ENCODE results near the gene MYO5B. TPM values are rescaled to one million over a fixed set of nuclear protein-coding genes. Genes with fewer than 3 reads are reported as not detected.
A peak's percentile ranks its signal among the peaks of the same experiment; 100 is the strongest.

Gene MYO5B
- total RNA-seq, 1 experiment from 2014 or later = 12.4 TPM

DNA sequence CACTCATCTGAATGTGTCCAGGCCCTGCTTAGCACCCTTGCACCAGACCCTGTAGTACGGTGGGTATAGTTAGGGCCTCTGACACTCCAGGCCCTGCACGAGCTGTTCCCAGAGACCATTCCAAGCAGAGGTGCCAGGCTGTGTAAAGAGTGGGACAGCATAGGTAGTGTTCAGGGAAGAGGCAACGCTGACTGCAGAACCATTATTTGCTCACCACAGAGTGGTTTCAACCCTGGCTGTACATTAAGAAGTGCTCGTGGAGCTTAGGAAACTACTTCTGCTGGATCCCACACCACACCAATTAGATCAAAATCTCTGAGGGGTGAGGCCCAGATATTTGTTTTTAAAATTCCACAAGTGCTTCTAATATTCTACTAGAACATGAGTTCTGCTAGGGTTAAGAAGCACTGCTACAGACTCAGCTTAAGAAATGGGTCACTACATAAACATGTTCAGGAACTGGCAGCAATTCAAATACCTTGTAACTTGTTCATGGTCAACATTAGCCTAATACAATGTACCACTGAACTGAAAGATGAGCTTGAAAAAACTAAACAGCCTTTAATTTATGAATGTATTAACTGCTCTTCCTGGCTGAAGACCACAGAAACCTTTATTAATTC lies 183.0 kb downstream of the MYO5B start:
- DNase-seq (ENCODE audit: low spot score) = no peak

DNA sequence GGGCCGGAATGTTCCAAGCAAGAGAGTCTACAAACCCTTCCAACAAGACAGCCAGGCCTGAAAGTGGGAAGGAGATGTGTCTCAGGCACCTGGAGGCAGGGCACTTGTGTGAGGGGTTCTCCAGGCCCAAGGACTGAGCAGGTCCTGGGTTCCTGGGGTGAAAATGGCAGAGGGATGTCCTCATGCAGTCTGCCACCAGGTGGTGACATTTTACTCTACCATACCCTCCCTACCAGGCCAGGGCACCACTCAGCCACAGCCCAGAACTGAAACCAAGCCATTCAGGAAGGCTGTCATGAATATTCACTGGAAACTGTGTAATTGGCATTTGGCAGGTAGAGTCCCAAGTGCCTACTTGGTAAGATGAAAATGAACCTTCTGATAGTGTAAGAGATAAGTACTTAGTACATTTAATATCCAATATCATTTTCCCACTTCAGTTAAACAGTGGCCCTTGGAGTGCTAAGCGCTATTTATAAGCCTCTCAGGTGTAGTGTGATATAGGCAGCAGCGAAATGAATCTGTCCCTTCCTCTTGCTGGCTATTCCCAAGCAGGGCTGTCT lies 185.1 kb downstream of the MYO5B start:
- peak; percentile 59 for DNase-seq (ENCODE audit: low spot score)

DNA sequence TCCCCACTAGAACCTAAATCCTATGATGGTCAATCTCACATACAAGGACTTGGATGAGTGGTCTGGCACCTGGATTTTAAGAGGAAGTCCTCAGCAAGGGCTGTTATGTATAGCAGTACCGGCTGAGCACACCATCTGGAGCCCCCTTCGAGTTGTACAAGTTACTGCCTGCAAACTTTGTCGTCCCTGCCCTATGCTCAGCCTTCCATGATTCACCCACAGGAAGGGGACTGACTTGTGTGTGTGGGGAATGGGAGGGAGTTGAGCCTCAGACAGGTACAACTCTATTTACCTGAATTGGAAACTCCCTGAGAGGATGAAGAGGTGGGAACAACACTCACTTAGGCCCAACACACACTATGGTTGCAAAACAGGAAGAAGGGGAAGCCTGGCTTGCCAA lies 186.6 kb downstream of the MYO5B start:
- DNase-seq (ENCODE audit: low spot score) = no peak

DNA sequence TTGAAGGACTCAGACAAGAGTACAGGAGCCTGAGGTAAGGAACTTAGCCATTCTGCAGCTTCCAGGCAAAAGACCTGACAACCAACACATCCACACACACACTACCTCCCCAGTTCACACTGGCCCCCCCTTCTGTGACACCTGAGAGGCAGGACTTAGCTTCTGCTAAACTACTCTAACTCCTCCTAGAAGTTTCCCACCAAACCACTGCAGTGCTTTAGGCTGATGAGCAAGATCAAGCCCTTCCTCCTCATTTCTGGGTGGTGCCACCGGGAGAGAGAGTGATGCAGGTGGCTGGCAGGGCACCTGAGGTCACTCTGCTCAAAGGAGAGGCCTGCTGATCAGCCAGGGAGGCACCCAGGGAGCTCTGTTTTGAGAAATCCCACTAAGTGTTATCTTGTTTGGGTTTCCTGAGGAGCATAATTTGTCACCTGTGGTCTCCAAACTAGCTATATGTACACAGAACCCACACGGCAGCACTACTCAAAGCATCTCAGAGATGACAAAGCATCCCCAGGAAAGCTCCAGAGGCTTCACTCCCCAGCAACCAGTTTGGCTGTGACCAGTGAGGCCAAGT lies 188.4 kb downstream of the MYO5B start:
- DNase-seq (ENCODE audit: low spot score) = no peak

DNA sequence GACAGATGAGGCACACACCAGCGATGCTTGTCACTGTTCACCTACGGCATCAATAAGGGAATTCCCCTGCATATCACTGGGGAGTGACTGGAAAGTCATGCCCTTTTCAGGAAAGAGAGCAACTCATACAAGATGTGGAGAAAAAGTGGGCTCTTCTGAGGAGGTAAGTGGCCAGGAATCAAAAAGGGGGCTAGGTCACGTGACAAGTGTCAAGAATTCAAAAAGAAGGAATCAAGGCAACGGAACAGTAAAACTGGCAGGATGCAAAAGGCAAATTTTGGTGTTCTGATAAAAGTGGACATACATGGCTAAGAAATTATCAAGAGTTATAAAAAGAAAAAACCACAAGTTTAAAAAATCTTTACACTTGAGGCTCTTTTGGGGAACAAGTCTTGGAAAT lies 190.9 kb downstream of the MYO5B start:
- DNase-seq (ENCODE audit: low spot score) = no peak

DNA sequence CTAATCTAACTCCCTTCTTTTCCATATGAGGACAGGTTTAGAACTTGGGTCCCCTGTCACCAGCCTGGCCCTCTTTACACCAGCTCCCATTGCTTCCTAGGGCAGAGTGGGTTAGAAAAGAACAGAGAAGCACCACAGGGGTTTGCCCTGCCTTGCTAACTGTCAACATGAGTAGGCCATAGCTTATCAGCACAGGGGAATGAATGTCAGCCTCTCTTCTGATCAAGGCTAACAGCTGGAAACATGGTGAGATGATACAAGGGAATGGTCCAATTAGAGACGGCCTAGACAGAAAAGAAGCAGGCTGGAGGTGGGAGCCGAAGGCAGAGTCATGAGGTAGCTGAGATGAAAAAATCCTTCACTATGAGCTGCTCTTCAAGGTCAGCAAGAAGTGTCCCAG lies 192.2 kb downstream of the MYO5B start:
- DNase-seq (ENCODE audit: low spot score) = no peak

DNA sequence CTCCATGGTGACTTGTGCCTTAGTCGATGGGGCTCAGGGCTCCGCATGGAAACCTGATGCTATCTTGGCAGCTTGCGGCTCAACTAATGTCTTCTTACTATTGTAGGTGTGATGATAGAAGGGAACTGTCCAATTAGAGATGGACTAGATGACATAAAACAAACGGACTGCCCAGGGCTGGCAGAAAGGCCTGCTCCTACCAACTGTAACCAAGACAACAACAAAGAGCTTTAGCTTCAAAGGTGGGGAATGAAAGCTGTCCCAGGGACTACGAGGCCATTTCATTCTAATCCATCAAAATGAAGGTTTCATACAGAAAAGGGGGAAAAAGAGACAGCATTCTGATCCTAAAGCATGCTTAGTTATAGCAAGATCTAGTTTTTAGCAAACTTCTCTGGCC lies 194.7 kb downstream of the MYO5B start:
- no peak for DNase-seq (ENCODE audit: low spot score)

DNA sequence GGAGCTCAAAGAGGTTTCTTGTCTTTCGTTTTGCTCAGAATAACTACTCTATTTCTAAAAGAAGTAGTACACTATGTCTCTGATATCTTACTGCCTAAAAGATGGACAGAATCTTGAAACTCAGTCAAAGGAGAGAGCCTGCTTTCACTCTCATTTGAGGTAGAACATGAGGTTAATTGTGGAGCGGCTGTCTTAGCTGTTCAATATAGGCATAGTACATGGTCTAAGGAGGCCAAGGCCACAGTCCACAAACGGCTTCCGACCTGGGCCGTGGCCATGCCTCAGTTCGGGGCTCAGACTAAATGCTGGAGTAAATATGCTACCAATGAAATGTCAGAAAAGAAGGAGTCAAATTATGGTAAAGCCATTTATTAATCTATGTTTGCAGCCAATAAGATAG lies 195.8 kb downstream of the MYO5B start:
- no peak for DNase-seq (ENCODE audit: low spot score)

DNA sequence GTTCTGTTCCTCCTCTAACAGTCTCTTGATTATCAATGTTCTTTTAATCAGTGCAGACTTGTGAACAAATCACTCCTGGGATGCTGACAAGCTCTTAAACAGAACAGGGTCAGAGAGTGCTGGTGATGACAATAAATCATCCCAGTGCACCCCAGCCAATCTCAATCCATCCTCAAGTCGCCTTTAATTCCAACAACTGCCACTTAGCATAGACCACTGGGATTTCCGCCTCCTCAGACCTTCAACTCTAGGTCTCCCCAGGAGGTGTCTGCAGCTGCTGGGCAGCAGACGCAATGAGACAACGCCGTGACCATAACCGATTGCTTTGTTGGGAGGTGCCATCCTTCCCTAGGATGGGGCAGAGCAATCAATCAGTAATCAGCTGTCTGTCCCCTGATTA lies 197.4 kb downstream of the MYO5B start:
- DNase-seq (ENCODE audit: low spot score) = no peak

DNA sequence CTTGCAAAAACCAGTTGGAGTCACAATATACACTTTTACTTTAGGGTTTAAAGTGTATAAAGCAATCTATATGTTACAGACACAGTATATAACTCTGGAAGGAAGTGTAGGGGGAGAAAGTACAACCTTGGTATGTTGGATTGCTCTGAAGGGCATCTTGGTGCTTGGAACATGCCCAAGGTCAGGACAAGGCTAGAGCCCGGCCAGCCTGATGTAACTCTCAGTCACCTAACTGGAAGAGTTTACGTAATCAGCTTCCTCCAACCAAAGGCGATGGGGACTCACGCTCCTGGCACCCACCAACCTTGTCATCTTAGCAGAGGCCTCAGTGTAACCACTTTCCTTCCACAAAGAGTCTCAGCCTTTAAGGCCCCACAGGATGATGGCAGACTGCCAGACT lies 200.5 kb downstream of the MYO5B start:
- DNase-seq (ENCODE audit: low spot score) = no peak

DNA sequence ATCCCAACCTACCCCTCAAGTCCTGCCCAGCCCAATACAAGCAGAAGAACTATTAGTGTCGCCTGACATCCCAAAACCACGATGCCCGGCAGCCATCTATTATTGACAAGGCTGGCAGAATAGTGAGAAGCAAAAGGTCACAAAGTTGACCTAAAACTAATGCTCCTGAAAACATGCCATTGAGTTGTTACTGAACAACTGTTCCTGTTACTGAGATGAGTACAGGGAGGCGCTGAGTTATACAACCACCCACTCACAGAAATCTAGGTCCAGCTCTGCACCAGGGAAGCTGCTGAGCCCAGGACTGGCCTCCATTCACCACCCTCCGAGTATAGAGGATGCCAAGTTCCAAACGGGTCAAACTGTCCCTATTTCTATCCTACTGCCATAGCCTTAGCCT lies 201.6 kb downstream of the MYO5B start:
- no peak for DNase-seq (ENCODE audit: low spot score)

DNA sequence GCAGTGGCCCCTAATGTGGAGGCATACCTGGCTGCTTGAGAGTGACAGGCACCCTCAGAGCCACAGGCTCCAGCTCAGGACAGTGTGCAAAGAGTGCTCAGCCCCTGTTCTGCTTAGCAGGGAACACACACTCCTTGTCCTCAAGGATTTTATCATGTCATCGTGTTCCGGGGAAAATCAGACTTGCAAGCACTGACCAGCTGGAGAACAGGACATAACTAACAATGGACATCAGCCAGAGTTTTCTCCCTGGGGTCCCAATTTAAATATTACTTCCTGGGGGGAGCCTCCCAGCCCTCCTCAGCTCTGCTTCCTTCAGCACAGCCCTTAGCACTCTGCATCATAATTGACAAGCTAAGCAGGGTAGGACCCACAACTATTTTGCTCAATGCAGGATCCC lies 206.2 kb downstream of the MYO5B start:
- DNase-seq (ENCODE audit: low spot score) = no peak

DNA sequence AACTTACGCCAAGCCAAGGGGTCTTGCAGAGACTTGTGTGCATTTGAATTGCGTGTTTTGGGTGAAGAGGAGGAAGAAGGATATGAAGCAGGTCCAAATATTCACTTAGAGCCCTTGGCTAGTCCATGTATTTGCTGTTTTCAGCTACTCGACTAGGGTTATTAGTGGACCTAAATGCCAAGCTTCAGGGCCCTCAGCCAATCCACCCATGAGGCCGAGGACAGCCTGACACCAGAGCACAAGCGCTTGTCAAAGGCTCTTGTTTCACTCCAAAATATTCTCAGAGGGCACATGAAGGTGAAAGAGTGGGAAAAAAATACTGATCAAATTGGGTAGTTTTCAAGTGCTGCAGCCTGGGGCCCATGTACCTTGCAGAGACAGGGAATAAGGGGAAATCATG lies 206.8 kb downstream of the MYO5B start:
- DNase-seq (ENCODE audit: low spot score) = no peak

DNA sequence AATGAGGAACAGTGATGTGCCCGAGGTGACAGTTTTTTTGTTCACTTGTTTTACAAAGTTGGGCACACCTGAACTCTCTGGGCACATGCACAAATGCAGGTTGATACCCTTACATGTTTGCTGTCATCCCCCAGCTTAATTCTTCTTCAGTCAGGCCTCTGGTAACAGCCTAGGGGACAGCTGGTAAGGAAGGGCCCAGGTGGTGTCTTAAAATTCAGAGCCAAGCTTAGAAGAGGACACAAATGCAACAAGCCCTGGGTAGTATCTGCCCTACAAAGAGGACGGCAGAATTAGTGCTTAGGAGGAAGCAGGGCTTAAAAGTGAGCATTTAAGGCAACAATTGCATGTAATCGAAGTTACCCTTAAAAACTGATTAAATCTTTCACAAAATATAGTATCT lies 209.7 kb downstream of the MYO5B start:
- DNase-seq (ENCODE audit: low spot score) = no peak

DNA sequence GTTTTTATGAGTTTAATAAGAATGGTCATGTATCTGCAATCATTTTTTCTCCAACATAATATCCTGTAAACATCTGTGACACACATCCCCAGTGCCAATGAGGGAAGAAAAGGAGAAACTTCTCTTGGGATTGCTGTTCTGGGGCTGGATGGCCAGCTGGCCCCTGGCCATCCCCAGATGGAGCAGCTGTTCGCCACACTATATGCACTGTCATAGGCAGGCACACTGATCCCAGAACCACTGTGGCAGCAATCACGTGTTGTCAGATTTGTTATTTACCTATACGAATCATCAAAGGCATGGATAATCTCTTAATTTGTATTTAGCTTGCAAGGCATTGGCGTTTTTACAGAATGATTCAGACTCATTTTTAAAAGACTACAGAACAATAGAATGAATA lies 214.1 kb downstream of the MYO5B start:
- no peak for DNase-seq (ENCODE audit: low spot score)

DNA sequence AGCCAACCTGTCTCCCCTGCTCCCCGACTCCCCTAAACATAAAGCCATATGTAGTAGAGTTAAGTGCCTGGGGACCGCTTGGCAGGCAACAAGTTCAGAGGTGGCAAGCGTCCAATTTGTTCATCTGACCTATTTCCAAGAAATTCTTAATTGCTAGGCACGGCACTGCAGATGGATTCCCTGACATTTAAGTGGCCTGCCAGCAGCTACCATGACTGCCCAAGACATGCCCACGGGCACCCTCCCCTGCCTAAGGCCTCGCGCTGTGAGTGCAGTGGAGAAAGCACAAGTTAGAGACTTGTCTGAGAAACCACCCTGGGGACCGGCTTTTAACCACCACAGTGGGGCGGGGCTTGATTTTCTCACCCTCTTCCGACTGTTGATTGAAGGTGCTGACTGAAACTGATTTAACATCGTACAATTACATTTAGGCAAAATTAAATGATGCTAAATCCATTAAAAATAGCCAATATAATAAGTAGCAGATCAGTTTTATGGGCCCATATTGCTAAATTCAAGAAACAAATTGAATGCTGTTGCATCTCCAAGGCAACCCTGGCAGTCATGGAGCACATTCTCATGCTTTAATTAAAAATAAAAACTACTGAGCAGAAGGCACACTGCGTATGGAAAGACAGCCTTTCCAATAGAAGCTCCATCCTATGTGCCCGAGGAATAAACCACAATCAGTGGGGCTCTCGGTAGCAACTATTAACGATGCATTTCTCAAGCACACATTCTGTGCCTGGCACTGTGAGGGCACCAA lies 218.0 kb downstream of the MYO5B start:
- no peak for DNase-seq (ENCODE audit: low spot score)

DNA sequence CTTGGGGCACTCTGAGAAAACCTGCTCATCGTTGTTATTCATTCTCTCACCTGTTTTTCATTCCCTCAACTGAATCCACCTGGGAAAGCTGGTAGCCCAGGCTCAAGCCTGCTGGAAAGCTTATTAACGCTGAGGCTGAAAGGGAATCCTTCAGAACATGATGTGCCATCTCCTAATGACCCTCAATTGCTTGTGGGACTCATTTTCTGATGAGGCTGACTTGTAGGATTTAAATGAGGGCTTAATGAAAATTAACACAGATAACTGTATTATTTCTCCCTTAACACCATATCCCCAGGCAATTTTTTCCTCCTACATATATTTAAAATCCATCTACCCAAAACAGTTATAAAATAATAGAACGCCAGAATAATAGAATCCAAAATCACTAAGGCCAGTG lies 218.9 kb downstream of the MYO5B start:
- DNase-seq (ENCODE audit: low spot score) = no peak

DNA sequence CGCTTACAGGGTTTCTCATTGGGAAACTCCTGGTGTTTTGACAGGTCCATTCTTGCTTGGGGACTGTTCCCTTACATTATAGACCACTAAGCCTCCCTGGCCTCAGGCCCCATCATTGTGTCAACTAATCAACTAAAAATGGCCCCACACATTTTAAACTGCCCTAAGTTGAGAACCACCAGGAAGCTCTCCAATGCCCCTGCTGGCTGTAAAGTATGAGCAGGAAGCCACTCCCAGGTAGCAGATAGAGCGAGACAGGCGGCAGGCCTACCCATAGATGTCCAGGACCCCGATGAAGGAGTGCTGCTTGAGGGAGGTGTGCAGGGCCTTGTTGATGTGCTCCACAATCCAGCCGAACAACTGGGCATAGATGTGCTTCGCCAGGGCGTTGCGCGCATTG lies 220.9 kb downstream of the MYO5B start:
- DNase-seq (ENCODE audit: low spot score) = no peak

DNA sequence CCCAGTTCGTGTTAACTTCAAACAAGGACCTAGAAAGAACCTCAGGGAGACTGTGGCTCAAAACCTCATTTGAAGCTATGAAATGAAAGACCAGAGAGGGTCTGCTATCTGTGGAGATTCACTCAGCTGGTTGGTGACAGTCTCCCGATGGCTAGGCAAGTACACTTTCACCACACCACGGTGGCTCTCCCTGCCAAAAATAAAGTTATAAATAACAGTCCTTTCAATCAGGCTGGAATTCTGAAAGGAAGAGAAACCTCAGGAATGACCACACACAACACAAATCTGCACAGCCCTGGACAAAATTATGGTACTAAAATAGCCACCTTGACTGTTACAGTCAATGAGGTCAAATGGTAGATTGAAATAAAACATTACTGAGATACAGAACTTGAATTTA lies 221.4 kb downstream of the MYO5B start:
- DNase-seq (ENCODE audit: low spot score) = no peak

DNA sequence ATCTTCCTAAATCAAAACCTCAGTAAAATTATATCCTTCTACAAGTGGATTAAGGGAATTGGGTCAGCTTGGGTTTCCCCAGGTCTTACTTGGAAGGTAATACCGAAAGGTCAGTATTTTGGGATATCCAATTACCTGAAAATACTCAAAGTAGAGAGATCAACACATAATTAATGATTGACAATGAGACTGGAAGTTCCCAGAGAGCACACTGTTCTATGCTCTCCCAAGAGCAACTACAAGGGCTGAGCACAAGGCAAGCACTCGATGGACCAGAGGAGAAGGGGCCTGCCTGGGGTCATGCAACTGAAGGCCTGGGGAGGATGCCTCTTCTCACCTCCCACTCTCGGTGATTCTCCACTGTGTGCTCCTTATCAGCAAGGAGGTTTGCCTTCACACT lies 222.4 kb downstream of the MYO5B start:
- no peak for DNase-seq (ENCODE audit: low spot score)

DNA sequence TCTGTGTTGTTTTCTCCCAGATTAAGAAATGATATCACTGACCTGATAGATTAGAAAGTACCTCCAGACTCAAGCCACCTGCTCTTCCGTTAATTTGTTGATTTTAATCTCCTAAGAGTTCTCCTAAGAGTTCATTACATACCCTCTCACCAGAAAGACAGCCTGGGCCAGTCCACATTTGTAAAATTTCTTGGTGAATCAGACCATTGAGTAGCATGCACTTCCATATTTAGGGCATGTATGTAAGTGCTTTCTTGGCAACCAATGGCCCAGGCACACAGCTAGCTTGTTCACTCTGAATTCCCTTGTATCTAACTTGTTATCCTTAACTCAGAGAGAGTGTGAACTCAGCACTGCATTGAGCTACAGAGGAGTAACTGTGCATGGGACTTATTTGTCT lies 223.5 kb downstream of the MYO5B start:
- DNase-seq (ENCODE audit: low spot score) = no peak

DNA sequence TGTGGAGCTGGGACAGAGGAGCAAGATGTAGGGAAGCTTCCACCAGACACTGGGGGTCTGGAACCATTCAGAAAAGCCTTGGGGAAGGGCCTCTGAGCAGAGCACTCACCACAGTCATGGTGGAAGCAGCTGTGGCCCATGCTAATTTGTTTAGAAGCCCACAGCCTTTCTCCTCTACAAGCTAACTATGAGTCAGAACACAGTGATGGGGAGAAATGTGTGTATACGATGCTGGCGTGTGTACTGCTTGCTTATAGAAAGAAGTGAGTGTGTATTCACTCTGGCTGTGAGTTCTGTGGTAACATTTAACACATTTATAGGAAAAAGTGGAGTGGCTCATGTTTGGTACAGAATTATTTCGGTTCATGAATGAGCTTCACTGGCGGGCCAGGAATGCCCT lies 224.6 kb downstream of the MYO5B start:
- DNase-seq (ENCODE audit: low spot score) = no peak

DNA sequence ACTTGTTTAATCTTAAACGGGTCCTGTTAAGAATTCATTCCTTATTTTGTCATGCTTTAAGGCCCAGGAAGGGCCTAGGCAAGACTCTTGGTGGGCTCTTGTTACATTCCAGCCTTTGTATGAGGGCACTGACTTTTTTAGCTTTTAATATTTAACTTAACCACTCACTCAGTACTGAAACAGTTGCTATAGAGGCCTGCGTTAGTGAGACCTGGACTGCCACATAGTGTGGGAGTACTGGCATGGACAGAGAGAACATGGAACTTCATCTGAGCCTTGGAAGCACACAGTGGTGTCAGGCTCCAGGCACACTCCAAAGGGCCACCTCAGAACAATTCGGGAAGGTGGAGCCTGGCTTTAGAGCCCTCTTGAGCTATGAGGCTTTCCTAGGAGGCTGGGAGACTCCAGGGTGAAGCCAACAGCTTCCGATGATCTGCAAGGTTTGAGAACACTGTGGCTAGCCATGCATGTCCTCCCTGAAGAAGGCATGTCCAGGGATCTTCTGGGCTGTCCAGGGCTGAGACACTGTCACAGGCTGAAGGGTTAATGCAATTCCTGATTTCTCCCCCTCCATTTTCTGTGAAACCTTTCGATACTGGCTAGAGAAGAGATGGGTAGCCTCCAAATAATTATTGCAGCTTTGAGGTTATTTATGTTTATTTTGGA lies 226.2 kb downstream of the MYO5B start:
- DNase-seq (ENCODE audit: low spot score) = no peak
